HG02970 (cell line): ENCODE results near the gene FOXO1.

Experiments used
- ATAC-seq: cut with Tn5 transposase; IDR thresholded peaks from one replicate; pipeline ENCODE4 v1.9.1; 2021; ENCODE audit warnings: mild to moderate bottlenecking, moderate library complexity, moderate number of reproducible peaks; ENCODE audit not compliant: unreplicated experiment, low FRiP score

The FOXO1 gene

GRCh38 chr13:40583738-40584137, 82.7 kb downstream of the FOXO1 start:
- no peak for ATAC-seq

DNA sequence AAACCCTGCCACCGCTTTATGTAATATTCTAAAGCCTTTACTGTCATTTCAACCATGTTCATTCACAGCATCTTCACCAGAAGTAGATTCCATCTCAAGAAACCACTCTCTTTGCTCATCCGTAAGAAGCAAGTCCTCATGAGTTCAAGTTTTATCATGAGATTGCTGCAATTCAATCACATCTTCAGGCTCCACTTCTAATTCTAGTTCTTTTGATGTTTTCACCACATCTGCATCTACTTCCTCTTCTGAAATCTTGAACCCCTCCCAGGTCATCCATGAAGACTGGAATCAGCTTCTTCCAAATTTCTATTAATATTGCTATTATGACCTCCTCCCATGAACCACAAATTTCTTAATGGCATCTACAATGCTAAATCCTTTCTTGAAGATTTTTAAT, 83.9 kb downstream of the FOXO1 start:
- no peak for ATAC-seq

- ATAC-seq: no peak
Observed at GRCh38 chr13:40581277-40581579, 85.2 kb downstream of the FOXO1 start.

DNA sequence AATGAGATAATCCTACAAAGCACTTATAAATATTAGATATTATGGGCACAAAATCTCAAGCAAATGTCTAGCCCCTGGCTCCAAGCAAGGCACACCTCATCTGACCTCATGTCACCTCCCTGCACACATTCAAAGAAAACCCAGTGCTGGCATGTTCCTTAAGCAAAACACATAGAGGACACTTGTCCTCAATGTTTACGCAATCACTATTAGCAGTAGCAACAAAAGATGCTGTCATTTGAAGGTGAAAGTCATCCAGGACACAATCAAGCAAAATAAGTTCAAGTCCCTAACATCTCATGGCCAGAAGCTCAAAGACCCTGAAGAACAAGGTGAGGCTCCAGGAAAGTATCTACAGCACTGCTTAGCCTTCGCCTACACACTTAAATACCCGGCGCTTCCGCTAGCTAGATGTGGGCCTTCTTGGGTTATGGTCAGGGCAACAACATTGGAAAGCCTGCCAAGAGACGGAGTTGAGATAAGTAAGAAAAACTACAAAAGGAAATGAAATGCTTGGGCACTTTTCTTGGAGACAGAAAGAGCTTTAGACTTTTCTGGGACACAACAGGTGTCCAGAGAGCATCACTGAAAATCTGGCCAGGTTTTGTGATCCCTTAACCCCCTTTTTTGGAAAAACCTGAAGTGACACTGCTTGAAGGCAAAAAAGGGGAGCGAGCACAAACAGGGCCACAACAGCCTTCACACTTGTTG, 85.7 kb downstream of the FOXO1 start:
- no peak for ATAC-seq

DNA sequence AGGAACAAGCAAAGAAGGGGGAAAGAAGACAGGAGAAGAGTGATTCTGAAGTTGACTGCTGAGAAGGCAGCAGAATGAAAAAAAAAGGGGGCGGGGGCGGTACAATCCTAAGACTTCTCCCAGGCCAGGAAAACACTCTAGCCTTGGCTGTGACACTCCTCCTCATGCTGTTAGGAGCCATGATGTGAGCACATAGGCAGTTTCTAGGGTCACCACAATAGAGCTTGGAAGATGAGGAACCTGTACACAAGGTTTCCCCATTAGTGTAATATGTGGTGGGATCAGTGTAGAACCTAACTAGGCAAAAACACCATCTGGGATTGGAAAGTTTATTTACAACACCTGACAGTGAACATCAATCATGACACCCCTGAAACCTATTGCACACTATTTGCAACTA, 86.9 kb downstream of the FOXO1 start:
- ATAC-seq: no peak

- no peak for ATAC-seq
Observed at GRCh38 chr13:40578055-40578454, 88.4 kb downstream of the FOXO1 start.

- ATAC-seq: no peak
Observed at GRCh38 chr13:40576369-40576768, 90.1 kb downstream of the FOXO1 start.

DNA sequence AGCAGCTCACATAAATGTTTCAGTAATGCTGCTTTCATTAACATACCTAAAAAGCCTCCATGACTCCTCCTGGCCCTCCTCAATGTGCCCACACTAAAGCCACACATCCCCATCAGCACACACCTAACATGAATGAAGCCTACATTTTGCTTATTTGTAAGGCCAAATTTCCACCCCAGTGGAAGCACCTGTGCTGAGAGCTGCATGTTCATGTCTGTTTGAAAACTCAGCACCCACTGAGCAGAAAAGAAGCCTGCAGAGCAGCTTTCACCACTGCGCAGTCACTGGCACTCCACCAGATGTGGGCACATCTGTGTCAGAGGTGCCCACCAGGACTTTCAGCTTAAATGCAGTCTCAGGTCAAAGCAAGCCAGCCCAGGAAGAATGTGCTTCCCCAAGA, 93.5 kb downstream of the FOXO1 start:
- no peak for ATAC-seq

DNA sequence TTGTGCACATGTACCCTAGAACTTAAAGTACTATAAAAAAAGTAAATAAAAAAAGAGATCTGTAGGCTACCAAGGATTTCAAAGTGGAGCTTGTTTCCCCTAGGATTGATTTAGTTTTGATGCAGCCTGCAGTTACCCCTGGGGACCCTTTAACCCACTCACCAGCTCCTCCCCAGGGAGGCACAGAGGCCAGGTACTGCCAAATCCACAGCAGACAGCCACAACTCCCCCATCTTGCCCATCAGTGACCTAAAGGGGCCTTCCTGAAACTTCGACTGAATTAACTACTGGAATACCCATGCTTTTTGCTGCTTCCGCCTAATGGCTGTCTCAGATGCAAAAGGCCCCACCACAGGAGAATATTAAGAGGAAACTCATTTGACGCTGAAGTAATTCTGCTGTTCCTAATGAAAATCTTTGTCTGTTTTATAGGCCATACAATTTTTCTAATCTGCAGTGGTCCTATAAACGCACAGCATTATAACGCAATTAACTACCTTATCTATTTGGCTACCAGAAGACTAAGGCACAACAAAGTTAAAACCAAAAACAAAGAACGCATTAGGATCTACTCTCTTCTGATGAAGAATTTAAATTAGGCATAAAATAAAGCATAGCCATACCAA, 95.0 kb downstream of the FOXO1 start:
- no peak for ATAC-seq

DNA sequence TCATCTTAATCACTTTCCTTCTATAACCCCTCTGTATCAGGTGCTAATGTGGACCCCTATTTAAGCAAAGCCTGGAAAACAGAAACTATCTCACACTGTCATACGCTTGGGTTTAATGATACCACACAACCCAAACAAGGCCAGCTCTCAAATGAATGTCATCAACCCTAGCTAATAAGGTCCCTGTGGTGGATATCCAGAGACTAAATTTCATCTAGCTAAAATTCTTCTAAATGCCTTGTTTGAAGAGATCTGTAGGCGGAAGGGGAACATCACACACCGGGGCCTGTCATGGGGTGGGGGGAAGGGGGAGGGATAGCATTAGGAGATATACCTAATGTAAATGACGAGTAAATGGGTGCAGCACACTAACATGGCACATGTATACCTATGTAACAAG, 95.5 kb downstream of the FOXO1 start:
- no peak for ATAC-seq

DNA sequence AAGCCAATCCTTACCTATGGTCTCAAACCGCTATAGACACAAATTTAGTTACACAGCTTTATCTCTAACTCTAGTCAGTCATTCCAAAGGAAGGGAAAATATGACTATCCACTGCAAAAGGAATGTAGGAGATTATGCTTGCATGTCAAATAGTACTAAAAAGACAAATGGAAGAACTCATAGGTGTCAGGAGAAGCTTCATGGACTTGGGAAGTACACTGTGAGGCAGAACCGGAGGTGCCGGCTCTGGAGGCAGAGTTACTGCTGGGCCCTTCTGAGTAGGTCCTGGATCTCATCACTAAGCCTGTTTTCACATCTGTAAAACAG, 97.5 kb downstream of the FOXO1 start:
- ATAC-seq: no peak

DNA sequence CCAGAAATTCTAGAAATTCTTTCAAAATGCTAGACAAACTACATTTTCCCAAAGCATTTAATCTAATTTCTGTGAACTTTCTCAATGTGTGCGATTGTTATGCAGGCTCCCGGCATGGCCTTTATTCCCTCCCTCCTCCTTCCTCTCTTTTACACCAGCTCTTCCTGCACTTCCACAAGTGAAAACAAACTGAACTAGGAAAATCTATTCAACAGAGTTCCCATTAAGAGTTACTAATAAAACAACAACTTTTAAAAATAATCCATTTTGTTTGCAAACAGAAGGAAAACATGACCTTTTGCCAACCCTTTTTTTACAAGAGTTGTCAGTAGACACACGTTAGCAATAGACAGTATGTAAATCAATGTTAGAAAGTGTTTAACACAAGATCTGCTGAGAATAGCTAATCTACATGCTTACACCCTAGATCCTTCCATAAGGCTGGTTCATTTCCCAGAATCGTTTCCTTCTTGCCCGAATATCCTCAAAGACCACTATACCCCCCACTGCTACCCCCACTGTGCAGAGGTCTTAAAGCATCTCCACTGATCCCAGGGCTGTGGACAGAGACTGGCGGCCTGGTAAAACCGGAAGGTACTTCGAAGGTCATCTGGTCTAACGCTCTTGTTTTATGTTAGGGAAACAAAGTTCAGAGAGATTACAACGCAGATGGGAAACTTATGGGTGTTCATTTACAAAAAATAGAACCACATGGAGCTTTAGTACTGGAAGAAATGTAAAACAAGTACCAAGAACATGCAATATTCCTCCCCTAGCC, 98.0 kb downstream of the FOXO1 start:
- ATAC-seq: no peak

GRCh38 chr13:40566811-40567210, 99.6 kb downstream of the FOXO1 start:
- ATAC-seq: no peak

DNA sequence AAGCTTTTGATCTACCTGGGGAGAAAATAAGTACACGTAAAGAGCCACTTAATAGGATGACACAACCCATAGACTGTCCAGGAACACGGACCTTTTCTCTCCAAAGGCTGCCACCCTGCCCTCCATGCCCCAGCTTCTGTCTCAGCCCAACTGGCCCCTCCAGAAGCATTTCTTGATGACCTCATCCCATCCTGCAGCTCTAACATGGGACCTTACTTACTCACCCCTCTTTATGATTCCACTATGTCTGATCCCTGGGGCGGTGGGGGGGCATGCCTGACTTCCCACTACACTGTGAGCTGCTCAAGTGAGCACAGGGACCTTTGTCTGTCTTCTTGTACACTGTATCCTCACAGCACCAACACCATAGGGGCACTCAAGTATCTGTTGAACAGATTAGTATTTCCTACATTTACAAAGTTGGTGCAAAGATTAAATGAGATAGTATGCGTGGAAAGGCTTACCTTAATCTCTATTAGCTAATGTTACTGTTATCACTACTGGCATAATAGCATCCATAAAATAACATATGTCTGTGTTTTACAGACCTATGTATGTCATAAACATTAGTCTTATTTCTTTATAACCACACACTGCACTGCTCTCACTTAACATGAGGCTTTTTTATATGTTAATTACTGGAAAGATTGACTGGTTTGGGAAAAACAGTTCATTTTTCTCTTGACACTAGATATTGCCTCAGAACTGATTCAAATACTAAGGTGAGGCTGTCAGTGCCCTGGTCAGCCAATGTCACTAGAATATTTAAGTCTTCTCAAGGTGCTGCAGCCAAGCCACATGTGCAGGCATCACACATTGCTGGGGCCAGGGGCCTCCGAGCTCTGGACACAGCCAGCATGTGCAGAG, 100.9 kb downstream of the FOXO1 start:
- no peak for ATAC-seq

DNA sequence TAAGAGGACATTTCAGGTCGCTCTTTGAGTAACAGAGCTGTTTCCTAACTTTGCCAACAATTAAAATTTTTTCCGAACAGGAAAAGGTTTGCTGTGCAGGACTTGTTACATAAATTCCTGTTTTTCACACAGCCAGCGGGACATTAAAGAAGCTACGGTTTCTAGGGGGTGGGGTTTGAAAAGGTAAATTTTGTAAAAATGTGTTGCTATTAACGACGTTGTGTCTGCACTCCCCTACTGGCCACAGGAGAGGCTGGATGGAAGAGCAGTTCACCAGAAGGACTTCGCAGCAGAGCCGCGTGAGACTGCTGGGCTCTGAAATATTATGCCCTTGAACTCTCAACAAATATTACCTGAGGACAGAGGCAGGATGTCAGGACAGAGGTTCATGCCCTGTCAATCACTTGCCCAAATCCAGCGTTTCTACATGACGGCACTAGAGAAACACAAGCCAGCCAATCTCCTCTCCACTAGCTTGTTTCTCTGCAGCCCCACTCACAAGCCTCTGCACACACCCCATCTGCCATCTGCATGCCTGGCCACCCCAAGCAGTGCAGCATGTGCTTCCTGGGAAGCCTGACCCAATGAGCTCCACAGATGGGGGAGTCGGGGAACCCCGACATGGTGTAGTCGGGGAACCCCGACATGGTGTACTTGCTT, 102.0 kb downstream of the FOXO1 start:
- ATAC-seq: no peak

- ATAC-seq: no peak
Observed at GRCh38 chr13:40563350-40564125, 102.9 kb downstream of the FOXO1 start.

GRCh38 chr13:40562975-40563349, 103.5 kb downstream of the FOXO1 start:
- ATAC-seq: no peak

GRCh38 chr13:40559915-40560314, 106.5 kb downstream of the FOXO1 start:
- no peak for ATAC-seq

DNA sequence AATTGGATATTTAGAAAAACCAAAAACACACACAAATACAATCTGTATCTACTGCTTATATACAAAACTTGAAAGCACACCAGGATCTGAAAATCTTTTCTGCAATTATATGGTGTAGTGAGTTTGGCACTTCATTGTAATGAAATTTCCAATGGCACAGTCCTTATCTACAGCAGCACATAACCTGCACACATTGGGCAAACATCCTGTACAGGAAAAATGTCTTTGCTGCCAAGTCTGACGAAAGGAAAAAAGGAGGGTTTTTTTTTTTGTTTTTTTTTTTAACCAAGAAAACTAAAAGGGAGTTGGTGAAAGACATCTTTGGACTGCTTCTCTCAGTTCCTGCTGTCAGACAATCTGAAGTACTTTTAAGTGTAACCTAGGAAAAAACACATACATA, 107.8 kb downstream of the FOXO1 start:
- ATAC-seq: no peak

DNA sequence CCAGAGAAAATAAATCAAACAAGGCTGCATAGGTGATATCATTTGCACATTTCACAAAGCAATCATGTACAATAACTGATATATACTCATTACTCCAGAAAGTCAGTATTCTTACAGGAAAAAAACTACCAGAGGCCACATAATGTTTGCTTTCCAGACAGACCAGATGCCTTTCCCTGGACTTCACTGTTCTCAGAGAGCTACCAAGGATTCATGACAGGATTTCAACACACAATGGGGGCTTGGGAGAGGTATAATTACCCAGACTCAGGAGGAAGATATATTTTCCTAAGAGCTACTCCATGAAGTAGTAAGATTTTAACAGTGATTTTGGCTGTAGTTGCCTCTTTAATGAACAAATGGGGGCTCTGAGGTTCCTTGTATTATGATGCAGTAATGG, 110.0 kb downstream of the FOXO1 start:
- ATAC-seq: no peak
